Esophagus muscularis mucosa (tissue), 4 donors: ENCODE data around the gene CYP3A4.

Experiments
- CTCF ChIP-seq, 3 experiments: fragments of 200-600 bp in 2 of 3; fragments of 450-650 bp in 1 of 3; sonication (generic) in 2 of 3; IDR thresholded peaks; one replicate each; pipeline ENCODE4 v1.5.1; 2017 to 2019; ENCODE audit warnings: antibody characterized with exemption in 3 of 3, mild to moderate bottlenecking in 2 of 3, moderate library complexity in 1 of 3
- EP300 ChIP-seq: sonication (generic); formaldehyde crosslinking; IDR thresholded peaks from one replicate; pipeline ENCODE4 v1.6.1; 2017; ENCODE audit warnings: antibody characterized with exemption
- POLR2A ChIP-seq: fragments of 450-650 bp; IDR thresholded peaks from one replicate; pipeline ENCODE4 v1.6.1; 2017; ENCODE audit warnings: antibody characterized with exemption, moderate library complexity, mild to moderate bottlenecking, low read depth
- POLR2AphosphoS5 ChIP-seq, 2 donors: sonication (generic); formaldehyde crosslinking; IDR thresholded peaks; one replicate each; pipeline ENCODE4 v1.6.1; 2017; ENCODE audit warnings: antibody characterized with exemption in 2 of 2

GRCh38 chr7:99780588-99780987, 3.4 kb downstream of the CYP3A4 start:
- no peak for TF ChIP-seq CTCF (IDR thresholded peaks at IDR 0.05)
- no peak for TF ChIP-seq POLR2A
- no peak for TF ChIP-seq EP300
- TF ChIP-seq POLR2AphosphoS5 (IDR thresholded peaks at IDR 0.05), result no peak
